Inferior parietal cortex (tissue), 1 donor: ENCODE measurements around the gene NMT1.
"Not testable (repeated sequence)": the region's sequence is repeated elsewhere in the genome, so short reads cannot be mapped to it uniquely, and the experiment has no call there.

Source experiments
- DNase-seq: peaks from one replicate; pipeline ENCODE4 v3.0.0-alpha.2; 2016; ENCODE audit errors: extremely low spot score

The NMT1 gene

DNA sequence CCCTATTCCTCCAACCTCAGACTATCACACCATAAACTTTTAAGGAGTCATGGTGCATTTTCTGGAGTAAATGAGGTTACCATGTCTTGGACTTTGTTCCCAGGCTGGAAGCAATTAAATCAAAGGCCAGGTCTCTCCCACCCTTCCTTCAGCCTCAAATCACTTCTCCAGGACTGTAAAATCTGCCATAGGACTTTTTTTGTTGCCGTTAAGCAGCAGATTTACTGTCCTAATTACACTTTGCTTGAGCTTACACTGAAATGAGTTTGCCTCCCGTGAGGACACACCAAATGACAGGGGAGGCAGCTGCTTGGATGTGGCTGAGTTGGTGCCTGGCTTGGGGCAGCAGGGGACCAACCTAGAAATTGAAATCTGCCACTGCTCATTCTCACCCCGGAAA is 24.4 kb upstream of the NMT1 start:
- no peak for DNase-seq

DNA sequence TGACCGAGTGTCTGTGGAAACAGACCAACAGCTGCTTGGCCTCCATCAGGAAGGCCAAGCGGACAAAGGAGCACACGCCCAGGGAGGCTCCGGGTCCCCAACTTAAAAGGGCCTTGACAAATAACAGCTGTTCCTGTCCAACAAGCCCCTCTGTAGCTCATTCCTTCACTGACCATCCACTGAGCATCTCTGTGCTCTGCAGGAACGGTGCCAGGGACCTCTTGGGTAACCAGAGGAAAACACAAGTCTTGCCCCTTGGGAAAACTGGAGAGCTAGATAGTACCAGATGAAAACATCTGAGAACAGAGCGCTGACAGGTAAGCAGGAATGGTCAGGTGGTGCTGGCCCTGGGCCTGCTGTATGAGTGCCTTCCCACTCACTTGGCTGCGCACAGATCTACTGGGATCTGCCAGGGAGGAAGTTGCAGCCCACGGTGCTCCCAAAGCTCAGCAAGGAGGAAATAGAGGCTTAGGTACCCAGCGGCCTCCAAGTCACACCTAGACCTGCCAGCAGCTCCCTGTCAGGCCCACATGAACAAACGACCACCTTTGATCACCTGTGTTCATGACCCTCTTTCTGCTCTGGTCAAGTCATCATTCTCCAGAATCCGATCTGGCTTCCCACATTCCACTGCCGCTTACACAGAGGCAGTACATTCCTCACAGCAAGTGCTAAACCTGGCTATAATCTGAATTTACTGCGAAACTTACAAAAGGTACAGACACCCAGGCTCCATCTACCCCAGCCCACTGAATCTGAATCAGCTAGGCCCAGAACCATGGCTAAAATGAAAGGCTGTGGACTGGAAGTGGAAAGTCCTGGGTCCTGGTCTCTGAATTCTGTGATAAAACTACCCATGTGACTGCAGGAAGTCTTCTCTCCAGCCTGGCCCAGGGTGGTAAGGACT is 22.1 kb upstream of the NMT1 start:
- no peak for DNase-seq

DNA sequence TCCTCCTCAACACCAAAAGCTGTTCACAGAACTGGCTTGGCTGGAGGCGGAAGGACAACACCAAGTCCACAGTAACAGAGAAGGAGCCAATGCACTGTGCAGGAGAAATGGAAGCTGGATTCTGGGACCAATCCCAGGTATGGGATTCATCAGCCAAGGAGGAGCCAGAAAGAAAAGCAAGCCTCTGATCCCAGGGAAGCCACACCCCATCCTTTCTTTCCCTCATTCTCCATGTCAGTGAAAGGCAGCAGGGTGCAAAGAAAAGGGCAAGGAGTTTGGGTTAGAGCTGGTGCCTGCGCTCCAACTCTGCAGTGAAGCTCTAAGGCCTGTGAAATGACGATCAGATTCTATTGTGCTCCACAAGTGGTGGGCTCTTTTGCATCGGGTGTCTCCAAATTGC is 20.7 kb upstream of the NMT1 start:
- DNase-seq: no peak

DNA sequence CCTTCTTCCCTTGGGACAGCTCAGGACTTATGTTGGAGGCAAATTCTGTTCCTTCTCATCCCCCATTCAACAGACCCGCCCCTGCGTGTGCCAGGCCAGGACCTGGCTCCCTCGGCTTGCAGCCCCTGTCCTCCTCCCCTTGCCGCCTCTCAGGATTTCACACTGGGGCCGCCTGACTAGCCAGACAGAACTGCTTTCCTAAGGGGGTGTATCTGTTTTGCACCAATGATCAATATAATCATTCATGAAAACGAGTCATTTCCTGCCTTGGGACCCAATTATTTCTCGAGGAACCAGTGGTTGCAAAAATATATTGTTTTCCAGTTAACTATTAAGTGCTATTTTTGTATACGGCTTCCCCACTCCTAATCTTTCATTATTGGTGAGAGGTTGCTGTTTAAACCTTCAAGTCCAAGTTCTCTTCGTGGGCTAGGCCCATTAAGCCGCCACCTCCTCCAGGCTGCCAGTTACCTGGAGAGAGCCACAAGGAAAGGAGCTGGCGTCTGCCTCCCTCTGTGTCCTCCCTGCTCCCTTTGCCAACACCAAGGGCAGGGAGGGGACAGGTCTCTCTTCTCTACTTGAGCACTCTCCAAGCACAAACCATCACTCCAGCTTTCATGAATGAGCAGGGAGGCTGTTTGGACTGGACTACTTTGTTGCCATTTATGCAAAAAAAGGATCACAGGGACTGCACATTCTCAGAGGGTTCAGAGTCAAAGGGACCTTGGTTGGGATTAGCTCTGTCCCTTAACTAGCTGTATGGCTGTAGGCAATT is 18.6 kb upstream of the NMT1 start:
- no peak for DNase-seq

DNA sequence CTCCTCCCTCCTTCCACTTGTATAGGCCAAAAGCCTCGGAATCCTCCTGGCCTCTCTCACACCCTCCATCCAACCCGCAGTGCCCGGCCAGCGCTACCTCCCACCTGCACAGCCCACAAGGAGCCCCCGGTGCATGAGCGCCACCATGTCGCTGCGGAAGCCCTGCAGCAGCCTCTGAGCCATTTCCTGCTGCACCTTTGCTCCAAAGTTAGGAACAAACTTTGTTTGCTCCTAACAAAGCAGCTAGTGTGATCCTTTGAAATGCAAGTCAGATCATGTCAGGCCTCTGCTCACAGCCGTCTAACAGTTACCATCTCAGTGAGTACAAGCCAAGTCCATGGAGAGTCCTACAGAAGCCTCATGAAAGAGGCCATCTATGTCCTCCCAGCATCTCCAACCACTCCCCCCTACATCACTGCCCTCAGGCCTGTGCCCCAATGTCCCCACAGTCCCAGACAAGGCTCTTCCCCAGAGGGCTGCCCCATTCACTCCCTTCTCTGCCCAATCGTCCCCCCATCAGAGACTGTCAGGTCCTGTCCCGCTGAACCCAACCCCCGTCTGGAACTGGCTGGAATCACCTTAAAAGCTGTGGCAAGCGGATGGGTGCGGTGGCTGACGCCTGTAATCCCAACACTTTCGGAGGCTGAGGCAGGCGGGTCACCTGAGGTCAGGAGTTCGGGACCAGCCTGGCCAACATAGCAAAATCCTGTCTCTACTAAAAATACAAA is 17.1 kb upstream of the NMT1 start:
- no peak for DNase-seq

DNA sequence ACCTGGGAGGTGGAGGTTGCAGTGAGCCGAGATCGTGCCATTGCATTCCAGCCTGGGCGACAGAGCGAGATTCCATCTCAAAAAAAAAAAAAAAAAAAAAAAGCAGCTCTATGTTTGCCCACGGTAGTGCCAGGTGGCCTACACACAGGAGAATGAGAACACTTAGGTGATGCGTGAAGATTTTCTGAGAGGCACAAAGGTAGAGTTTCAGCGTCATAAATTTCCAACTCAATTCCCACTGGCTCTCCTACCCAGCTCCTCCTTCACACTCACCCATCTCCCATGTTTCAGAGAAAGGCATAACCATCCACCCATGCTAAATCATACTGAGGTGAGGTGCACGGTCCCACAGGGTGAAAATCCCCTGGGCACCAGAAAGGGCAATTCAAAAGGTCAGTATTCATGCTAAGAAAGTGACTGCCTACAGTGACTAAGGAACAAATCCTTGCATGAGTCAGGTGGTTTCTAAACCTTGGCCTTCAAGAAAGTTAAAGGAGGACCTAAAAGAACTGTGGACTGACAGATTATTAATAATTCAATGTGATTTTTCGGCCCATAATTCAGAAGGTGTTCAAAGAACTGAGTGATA is 14.5 kb upstream of the NMT1 start:
- DNase-seq: no peak

DNA sequence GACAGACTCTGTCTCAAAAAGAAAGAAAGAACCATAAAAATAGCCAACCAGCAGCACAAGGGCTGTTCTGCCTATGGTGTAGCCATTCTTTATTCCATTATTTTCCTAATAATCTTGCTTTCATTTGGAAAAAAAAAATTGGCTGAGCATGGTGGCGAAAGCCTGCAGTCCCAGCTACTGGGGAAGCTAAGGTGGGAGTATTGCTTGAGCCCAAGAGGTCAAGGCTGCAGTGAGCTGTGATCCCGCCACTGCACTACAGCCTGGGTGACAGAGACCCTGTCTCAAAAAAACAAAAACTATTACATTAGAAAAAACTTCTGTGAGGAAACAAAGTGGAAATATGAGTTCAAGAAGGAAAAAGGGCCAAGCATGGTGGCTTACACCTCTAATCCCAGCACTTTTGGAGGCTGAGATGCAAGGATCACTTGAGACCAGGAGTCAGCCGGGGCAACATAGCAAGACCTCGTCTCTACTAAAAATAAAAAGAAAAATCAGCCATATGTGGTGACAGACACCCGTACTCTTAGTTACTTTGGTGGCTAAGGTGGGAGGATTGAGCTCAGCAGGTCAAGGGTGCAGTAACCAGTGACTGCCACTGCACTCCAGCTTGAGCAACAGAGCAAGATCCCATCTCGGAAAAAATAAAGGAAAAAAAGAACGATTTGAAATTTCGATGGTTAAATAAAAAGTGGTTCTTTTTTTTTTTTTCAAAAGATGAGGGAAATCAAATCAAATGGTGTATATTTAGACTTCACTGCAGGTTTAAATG is 12.1 kb upstream of the NMT1 start:
- no peak for DNase-seq

DNA sequence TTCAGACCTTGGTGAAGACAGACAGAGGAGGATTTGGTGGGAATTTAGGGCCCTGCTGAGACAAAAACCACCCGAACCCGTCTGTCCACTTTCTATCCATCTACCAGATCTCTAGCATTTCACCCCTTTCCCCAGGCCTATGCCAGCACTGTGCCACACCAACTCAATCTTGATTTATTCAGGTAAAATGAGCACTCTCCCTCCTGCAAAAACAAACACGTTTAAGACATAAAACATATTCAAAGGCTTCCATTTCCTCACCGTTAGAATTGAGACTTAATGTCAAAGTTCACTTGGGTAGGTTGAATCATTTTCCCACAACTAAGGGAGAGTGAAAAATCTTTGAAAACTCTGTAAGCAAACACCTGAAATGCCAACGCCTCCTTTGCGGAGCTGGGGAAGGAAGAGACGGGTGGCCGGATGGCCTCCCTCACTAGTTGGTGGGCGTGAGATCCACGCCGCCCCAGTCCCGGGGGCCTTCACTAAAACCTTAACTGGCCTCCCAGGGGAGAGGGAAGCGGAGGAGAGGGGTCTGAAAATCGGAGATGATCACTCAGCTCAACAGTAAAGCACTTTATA is 10.5 kb upstream of the NMT1 start:
- no peak for DNase-seq

DNA sequence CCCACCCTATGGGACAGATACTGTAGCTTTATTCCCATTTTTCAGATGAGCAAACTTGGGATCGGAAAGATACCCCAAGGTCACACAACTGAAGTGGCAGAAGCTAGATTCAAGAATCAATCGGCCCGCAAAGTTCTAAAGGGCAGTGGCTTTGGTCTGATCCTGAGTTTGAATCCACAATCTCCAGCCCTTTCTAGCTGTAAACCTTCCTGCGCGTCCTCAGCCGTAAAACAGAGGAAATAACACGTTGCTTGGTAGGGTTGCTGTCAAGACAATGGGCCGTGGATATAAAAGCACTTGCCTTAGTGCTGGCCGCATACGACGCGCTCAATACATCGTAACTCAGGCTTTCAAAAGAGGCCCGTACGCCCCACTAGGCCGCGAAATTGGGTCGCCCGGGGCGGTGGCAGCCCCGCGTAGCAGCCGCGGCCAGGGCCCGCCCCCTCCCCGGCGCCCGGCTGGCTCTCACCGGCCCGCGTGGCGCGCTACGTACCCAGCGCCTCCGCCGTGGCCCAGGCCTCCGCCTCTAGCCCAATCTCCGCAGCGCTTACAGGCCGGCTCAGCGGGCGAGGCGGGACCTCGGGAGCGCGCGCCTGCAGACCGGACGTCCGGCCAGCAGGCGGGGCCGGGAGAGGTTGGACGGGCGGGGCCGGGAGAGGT is 9.9 kb upstream of the NMT1 start, which contains the start of gene DCAKD:
Gene DCAKD, minus strand, starts transcription at position 573 of the 660 bp plus-strand sequence. CDS start 16,747 bp downstream, outside the sequence.
- DNase-seq: peak; percentile 87

DNA sequence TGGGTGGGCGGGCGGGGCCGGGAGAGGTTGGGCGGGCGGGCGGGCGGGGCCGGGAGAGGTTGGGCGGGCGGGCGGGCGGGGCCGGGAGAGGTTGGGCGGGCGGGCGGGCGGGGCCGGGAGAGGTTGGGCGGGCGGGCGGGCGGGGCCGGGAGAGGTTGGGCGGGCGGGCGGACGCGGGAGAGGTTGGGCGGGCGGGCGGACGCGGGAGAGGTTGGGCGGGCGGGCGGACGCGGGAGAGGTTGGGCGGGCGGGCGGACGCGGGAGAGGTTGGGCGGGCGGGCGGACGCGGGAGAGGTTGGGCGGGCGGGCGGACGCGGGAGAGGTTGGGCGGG is 9.4 kb upstream of the NMT1 start:
- DNase-seq: not testable (repeated sequence)

DNA sequence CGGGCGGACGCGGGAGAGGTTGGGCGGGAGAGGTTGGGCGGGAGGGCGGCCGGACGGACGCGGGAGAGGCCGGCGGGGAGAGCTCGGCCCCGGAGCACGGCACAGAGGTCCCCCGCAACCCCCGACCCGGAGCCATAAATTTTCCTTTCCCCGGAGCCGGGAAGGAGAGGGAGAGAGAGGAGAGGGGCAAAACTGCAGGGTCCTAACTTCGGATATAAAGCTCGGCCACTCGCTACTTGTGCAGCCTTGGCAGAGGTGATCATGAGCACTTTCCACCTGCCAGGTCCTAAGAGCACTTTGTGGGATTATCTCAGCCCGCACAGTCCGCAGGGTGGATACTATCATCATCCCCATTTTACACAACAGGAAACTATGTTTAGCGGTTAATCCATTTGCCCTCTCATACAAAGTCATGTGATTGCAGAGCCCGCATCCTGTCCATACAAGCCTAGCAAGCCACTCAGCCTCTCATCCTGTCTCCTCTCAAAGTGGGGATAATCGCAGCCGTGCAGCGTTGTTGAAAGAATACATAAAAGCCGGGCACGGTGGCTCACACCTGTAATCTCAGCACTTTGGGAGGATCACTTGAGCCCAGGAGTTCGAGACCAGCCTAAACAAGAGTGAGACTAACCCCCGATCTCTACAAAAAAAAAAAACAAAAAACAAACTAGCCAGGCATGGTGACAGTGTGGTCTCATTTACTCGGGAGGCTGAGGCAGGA is 8.9 kb upstream of the NMT1 start:
- no peak for DNase-seq

DNA sequence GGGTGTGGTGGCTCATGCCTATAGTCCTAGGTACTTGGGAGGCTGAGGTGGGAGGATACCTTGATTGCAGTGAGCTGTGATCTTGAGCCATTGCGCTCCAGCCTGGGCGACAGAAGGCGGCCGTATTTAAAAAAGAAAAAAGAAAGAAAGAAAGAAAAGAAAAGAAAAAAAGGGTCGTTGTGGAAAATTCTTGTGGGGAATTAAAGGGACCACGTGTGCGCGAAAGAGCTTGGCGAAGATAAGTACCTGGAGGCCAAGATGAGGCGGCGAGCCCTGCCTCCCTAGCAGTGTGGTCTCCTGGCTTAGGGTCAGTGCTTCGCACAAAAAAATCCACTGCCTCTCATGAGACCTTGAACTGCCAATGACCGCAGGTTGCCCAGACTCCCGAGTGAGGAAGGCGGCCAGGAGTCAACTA is 728 bp upstream of the NMT1 start:
- no peak for DNase-seq

DNA sequence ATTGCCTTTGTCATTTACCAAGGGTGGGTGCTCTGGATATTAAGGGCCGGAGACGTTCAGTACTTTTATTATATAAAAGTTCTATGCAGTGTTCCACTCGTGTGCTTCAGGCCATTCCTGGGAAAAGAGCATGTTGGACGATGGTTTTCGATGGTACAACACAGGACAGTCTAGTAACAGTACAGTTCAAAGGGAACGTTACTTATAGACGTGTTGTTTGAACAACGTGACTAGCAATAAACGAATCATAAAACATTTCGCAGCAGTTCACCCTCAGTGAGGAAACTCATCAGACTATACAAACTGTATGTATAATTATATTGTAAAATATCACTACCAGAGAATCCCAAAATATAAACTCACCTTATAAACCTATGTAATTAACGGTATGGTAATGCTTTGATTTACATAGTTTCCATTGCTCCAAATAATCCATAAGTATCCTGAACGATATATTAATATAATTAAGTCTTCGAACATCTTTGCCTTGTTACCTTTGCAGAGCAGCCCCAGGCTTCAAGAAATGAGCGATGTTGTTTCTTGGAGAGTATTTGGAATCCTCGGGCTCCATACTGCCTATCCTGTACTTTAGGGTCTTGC is 589 bp downstream of the NMT1 start:
- DNase-seq: no peak

DNA sequence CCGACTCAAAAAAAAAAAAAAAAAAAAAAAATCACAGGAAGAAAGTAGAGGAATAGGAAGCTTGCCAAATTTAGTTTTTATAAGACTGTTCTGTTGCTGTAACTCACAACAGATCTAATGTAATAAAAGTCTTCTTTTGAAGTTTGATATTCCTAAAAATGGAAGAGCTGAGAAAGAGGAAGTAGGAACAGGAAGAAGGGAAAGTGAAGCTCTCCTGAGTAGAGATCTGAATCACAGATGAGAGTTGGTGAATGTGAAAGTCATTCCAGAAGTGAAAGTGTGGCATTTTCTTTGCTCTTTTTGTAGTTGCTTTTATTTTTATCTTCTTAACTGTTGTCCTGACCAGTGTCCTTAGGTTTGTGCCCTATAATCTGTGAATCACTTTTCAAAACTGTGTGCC is 2.1 kb downstream of the NMT1 start:
- no peak for DNase-seq

DNA sequence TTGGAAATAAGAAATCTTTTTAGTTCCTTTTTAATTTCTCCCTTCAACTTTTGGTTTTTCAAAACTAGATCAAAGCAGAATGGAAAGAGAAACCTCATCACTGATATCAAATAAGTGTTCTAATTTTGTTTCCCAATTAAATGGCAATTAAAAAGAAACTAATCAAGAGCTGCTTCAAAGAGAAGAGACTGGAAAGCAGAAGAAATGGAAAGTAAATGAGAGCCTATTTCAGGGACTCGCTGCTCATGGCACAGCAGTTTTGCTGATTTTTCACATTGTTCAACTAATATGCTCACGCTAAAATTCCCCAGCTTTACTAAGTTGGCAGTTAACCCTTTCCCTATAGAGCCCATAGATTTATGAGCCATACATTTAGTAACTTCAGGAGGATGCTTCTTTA is 6.5 kb downstream of the NMT1 start:
- no peak for DNase-seq

DNA sequence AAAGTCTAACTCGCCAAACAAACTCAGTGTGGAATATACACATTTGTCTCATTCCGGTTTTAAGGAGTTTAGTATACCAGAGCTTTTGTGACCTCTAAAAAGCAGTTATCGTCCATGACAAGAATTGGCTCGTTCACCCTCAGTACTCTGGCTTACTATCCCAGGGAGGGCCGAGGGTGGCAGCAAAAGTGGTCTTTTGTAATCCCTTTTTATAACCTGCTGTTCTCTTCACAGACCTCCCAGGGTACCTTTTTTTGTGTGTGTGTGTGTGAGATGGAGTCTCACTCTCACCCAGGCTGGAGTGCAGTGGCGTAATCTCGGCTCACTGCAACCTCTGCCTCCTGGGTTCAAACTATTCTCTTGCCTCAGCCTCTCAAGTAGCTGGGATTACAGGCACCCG is 8.9 kb downstream of the NMT1 start:
- DNase-seq: no peak

DNA sequence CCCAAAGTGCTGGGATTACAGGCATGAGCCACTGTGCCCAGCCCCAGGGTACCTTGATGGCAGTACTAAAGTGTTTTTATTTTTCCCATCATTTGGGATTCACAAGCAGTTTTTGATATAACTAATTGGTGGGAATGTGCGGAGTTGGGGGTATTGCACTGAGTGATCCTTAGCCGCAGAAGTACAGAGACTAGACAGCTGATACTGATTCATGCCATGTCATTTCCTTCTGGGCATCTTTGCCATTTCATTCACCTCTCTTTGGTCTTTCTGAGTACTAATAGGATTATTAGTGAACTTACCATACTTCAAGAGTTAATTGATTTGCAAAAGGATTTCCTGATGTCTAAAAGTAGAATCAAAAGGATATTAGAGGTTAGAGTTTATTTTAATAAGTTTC is 9.7 kb downstream of the NMT1 start:
- DNase-seq: no peak

DNA sequence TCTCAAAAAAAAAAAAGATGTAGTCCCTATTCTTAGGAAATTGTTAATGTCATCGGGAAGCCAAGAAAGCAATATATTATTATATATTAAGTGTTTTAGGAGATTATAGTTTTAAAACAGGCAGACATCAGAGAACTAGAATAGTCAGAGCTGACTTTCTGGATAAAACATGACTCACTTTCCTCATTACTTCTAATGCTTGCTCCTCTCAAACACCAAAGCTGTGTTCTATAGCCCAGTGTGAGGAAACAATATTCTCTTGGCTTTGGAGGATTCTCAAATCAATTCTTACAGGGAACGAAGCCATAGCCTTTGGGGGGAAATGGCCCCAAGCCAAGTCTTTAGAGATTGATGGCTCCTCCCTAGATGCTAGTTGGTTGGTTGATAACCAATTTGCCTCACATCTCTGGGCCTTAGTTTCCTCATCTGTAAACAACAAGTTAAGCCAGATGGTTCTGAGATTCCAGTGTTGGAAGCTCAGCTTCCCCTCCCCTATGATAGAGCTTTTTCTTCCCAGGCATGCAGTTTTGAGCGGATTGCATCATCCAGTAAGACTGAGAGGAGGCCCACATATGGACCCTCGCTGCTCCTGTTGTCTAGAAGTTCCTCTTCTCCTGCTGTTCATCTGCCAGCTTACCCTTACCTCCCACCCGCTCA is 12.4 kb downstream of the NMT1 start:
- no peak for DNase-seq

DNA sequence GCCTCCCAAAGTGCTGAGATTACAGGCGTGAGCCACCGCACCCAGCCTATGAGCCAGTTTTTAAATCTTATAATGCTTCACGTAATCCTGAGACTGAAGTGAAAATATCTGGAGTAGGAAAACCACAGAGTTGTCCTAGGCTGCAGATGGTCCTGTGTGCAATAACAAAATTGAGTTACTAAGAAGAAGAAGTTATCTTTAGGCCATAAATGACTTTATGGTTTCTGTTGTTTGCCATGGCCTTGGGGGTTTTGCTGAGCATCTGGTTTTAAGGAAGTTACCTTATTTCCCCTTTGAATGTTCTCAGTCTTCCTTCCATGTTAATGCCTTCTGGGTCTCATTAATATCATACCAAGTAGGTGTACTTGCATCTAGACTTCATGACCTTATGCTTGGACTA is 16.5 kb downstream of the NMT1 start:
- no peak for DNase-seq
